OCI-LY7 (cell line): ENCODE data around the gene CAMSAP2. TPM values are rescaled to one million over a fixed set of nuclear protein-coding genes. Genes with fewer than 3 reads are reported as not detected.
"Not testable (repeated sequence)": the region's sequence is repeated elsewhere in the genome, so short reads cannot be mapped to it uniquely, and the experiment has no call there.

Experiments
- BruUV-seq: library from RNA; stranded (reverse); fragments of 400-500 nt; replicated peaks from 2 replicates; lab custom pipeline; 2021; lab: Mats Ljungman, UMichigan
- CTCF ChIA-PET: fragments of 300-600 bp; sonication (Branson Sonifier 250); formaldehyde crosslinking; loops from one replicate; lab custom pipeline; 2022; ENCODE audit warnings: antibody characterized with exemption; ENCODE audit not compliant: unreplicated experiment; lab: Charles Lee
- POLR2A ChIA-PET: fragments of 300-600 bp; sonication (Branson Sonifier 250); formaldehyde crosslinking; loops from one replicate; lab custom pipeline; 2022; ENCODE audit warnings: antibody characterized with exemption; lab: Charles Lee
- DNase-seq: peaks from one replicate; pipeline ENCODE4 v3.0.0-alpha.2; 2015; ENCODE audit warnings: low spot score
- H2AFZ ChIP-seq: fragments of 200-600 bp; sonication (generic), shearing (Covaris generic); 2 replicates; pipeline ENCODE4 v1.6.1; 2014; ENCODE audit warnings: mild to moderate bottlenecking, antibody characterized with exemption, low read length, moderate library complexity
- H3K27ac ChIP-seq: fragments of 200-600 bp; sonication (generic); 2 replicates; pipeline ENCODE4 v1.5.1; 2014; ENCODE audit warnings: mixed run types, low read depth, mild to moderate bottlenecking, moderate library complexity, low read length, inconsistent platforms; ENCODE audit not compliant: poor library complexity, severe bottlenecking
- H3K36me3 ChIP-seq: fragments of 200-600 bp; sonication (generic); 2 replicates; pipeline ENCODE4 v1.6.1; 2014; ENCODE audit warnings: mild to moderate bottlenecking, antibody characterized with exemption, low read length, moderate library complexity, mixed read lengths; ENCODE audit not compliant: insufficient read depth
- H3K4me1 ChIP-seq: fragments of 200-600 bp; sonication (generic); 2 replicates; pipeline ENCODE4 v1.5.1; 2014; ENCODE audit warnings: mild to moderate bottlenecking, low read length; ENCODE audit not compliant: insufficient read depth, poor library complexity, severe bottlenecking
- H3K4me2 ChIP-seq: fragments of 200-600 bp; sonication (generic); 2 replicates; pipeline ENCODE4 v1.6.1; 2014; ENCODE audit warnings: mild to moderate bottlenecking, low read length
- H3K4me3 ChIP-seq: fragments of 200-600 bp; sonication (generic); 2 replicates; pipeline ENCODE4 v1.5.1; 2014; ENCODE audit warnings: mild to moderate bottlenecking, low read depth, low read length; ENCODE audit not compliant: poor library complexity, severe bottlenecking
- H3K79me2 ChIP-seq: fragments of 200-600 bp; sonication (generic); 2 replicates; pipeline ENCODE4 v1.6.1; 2016; ENCODE audit warnings: low read depth, mild to moderate bottlenecking, low read length, moderate library complexity, mixed read lengths; ENCODE audit not compliant: insufficient read depth
- H3K9me2 ChIP-seq: fragments of 200-600 bp; sonication (generic); 2 replicates; pipeline ENCODE4 v1.6.1; 2016; ENCODE audit warnings: mild to moderate bottlenecking, low read length, mixed read lengths; ENCODE audit not compliant: insufficient read depth
- H3K9me3 ChIP-seq: fragments of 200-600 bp; sonication (generic); 2 replicates; pipeline ENCODE4 v1.6.1; 2014; ENCODE audit warnings: mild to moderate bottlenecking, mixed run types, low read length, mixed read lengths
- H4K20me1 ChIP-seq: fragments of 200-600 bp; sonication (generic); 2 replicates; pipeline ENCODE4 v1.6.1; 2014; ENCODE audit warnings: mild to moderate bottlenecking, antibody characterized with exemption, low read length, moderate library complexity, mixed read lengths; ENCODE audit not compliant: insufficient read depth
- EZH2phosphoT487 ChIP-seq: fragments of 200-600 bp; sonication (generic); IDR thresholded peaks from 2 replicates; pipeline ENCODE4 v1.6.1; 2018; ENCODE audit warnings: low read depth, borderline replicate concordance, mild to moderate bottlenecking, mixed run types, antibody characterized with exemption, low read length, moderate library complexity, mixed read lengths
- intact Hi-C: fragments of 100-400 bp; cut with micrococcal nuclease; formaldehyde crosslinking; loops from one replicate; pipeline ENCODE4 v1.10.0; 2022; ENCODE audit not compliant: unreplicated experiment
- total RNA-seq, 2 experiments: library from RNA; depleted of rRNA in 1 of 2; stranded (reverse); fragments of >200 nt in 1 of 2; shearing (Covaris generic) in 1 of 2; gene quantifications; 2 replicates each; pipeline ENCODE4 v1.2.3, GENCODE V29; 2014 to 2022
- TF ChIP-seq, protein P1 (sequence below): fragments of 200-600 bp; sonication (generic); conservative IDR thresholded peaks from 2 replicates; pipeline ENCODE4 v1.5.1; 2014; ENCODE audit warnings: mild to moderate bottlenecking, antibody characterized with exemption, low read length, moderate library complexity, mixed read lengths

Gene CAMSAP2
- total RNA-seq, 2 experiments from 2014 or later: 9.2 to 14.9 TPM

DNA sequence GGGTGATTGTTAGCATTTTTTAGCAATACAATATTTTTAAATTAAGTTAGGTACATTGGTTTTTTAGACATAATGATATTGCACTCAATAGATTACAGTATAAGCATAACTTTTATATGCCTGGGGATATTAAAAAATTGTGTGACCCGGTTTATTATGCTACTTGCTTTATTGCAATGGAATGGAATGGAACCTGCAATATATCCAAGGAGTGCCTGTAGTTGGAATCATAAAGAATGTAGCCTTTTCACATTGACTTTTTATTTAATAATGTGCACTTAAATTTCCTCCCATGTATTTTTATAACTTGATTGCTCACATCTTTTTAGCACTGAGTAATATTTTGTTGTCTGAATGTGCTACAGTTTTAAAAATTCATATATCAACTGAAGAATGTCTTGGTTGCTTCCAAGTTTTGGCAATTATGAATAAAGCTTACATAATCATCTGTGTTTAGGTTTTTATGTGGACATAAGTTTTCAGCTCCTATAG lies 49.2 kb downstream of the CAMSAP2 start:
- no peaks in the 10 kb centered on the region for H3K4me1 ChIP-seq
- BruUV-seq: no TSS peak
- peaks cover 23% of the 10 kb centered on the region for H3K36me3 ChIP-seq
- no peaks in the 10 kb centered on the region for H3K9me2 ChIP-seq
- H3K79me2 ChIP-seq: no peaks in the 10 kb centered on the region
- H3K27ac ChIP-seq: no peak overlapping the region
- ChIA-PET POLR2A (interaction anchor here (0.6 to 1.2 kb wide), 2 partner anchors 15 to 22 kb away, joined by 3 read pairs; no protein-coding TSS in a partner anchor), CTCF (no interaction called here)
- H3K4me3 ChIP-seq: no peak overlapping the region
- intact Hi-C loops: no loop called here
- no peak overlapping the region for H2AFZ ChIP-seq
- no peak overlapping the region for H3K4me2 ChIP-seq
- peaks cover 6% of the 10 kb centered on the region; the same call in 1 of the 2 replicates for H3K9me3 ChIP-seq
- no peaks in the 10 kb centered on the region for H4K20me1 ChIP-seq
- DNase-seq: no peak
- no peak for TF ChIP-seq EZH2phosphoT487

GRCh38 chr1:200791012-200791411 lies 52.3 kb downstream of the CAMSAP2 start:
- not testable (repeated sequence) for BruUV-seq, H3K79me2 ChIP-seq
- POLR2A ChIA-PET: interaction anchor here (0.6 to 1.7 kb wide), 2 partner anchors 14 to 16 kb away, joined by 3 to 5 read pairs; no protein-coding TSS in a partner anchor

GRCh38 chr1:200793677-200794076 lies 55.0 kb downstream of the CAMSAP2 start:
- no TSS peak for BruUV-seq
- H4K20me1 ChIP-seq: no peaks in the 10 kb centered on the region
- no peaks in the 10 kb centered on the region for H3K79me2 ChIP-seq
- POLR2A ChIA-PET: interaction anchor here (0.6 to 1.3 kb wide), 6 partner anchors 10 to 262 kb away, joined by 3 to 4 read pairs (median 3); no protein-coding TSS in a partner anchor
- H2AFZ ChIP-seq: no peak overlapping the region
- no peaks in the 10 kb centered on the region; the same call in 1 of the 2 replicates for H3K9me3 ChIP-seq
- no peak overlapping the region for H3K4me2 ChIP-seq
- no peak overlapping the region for H3K4me3 ChIP-seq
- no peak overlapping the region for H3K27ac ChIP-seq
- CTCF ChIA-PET: no interaction called here
- no peak for TF ChIP-seq EZH2phosphoT487
- TF ChIP-seq, protein P1, sequence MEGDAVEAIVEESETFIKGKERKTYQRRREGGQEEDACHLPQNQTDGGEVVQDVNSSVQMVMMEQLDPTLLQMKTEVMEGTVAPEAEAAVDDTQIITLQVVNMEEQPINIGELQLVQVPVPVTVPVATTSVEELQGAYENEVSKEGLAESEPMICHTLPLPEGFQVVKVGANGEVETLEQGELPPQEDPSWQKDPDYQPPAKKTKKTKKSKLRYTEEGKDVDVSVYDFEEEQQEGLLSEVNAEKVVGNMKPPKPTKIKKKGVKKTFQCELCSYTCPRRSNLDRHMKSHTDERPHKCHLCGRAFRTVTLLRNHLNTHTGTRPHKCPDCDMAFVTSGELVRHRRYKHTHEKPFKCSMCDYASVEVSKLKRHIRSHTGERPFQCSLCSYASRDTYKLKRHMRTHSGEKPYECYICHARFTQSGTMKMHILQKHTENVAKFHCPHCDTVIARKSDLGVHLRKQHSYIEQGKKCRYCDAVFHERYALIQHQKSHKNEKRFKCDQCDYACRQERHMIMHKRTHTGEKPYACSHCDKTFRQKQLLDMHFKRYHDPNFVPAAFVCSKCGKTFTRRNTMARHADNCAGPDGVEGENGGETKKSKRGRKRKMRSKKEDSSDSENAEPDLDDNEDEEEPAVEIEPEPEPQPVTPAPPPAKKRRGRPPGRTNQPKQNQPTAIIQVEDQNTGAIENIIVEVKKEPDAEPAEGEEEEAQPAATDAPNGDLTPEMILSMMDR: no peak
- H3K36me3 ChIP-seq: 0 out of 2 replicates have a peak, but pooled peaks cover 4% of the 10 kb centered on the region
- H3K4me1 ChIP-seq: no peaks in the 10 kb centered on the region
- no peak for DNase-seq
- intact Hi-C loops: no loop called here
- no peaks in the 10 kb centered on the region for H3K9me2 ChIP-seq

More at GRCh38 chr1:200791012-200791411, 52.3 kb downstream of the CAMSAP2 start:
- H3K9me2 ChIP-seq, H3K27ac ChIP-seq, H3K4me3 ChIP-seq, H4K20me1 ChIP-seq, H3K9me3 ChIP-seq, intact Hi-C loops, CTCF ChIA-PET, H3K4me1 ChIP-seq, H2AFZ ChIP-seq, DNase-seq, H3K4me2 ChIP-seq: not testable (repeated sequence)
- peaks cover 18% of the 10 kb centered on the region; the same call in 1 of the 2 replicates for H3K36me3 ChIP-seq
